Body of pancreas (tissue), 4 donors: ENCODE results near the gene TYW5. TPM values are rescaled to one million over a fixed set of nuclear protein-coding genes. Genes with fewer than 3 reads are reported as not detected.

Experiments used
- ATAC-seq: fragments of 150-250 bp; one replicate; pipeline ENCODE4 v1.9.1; 2016
- DNase-seq, 4 donors: peaks; one replicate each; pipeline ENCODE4 v3.0.0-alpha.2; 2019
- H3K27ac ChIP-seq, 4 donors: fragments of 200-600 bp; sonication (generic); 1 replicate in 3 of 4; 2 replicates in 1 of 4; pipeline versions ENCODE4 v1.5.1 to v1.6.1; 2016 to 2019; ENCODE audit warnings: mild to moderate bottlenecking in 1 of 4, mixed read lengths in 1 of 4, moderate library complexity in 1 of 4
- H3K27me3 ChIP-seq, 2 donors: fragments of 200-600 bp; sonication (generic); one replicate each; pipeline ENCODE4 v1.6.0; 2016; ENCODE audit warnings: mild to moderate bottlenecking in 1 of 2
- H3K36me3 ChIP-seq, 2 donors: fragments of 200-600 bp; sonication (generic); replicated peaks in 1 of 2; 2 replicates each; pipeline ENCODE4 v1.5.1; 2016; ENCODE audit warnings: low read depth in 2 of 2; ENCODE audit not compliant: insufficient read depth in 1 of 2
- H3K4me1 ChIP-seq: fragments of 200-600 bp; sonication (generic); one replicate; pipeline ENCODE4 v1.6.0; 2016
- H3K4me3 ChIP-seq, 2 donors: fragments of 200-600 bp; sonication (generic); 1 replicate in 1 of 2; 2 replicates in 1 of 2; pipeline ENCODE4 v1.5.1; 2016 to 2019
- H3K9me3 ChIP-seq, 3 donors: fragments of 200-600 bp; sonication (generic); 1 replicate in 2 of 3; 2 replicates in 1 of 3; pipeline ENCODE4 v1.5.1; 2016
- POLR2A ChIP-seq, 3 donors: fragments of 450-650 bp; IDR thresholded peaks; one replicate each; pipeline ENCODE4 v1.6.1; 2016; ENCODE audit warnings: antibody characterized with exemption in 3 of 3, mild to moderate bottlenecking in 2 of 3
- WGBS, 2 donors: methylation state at CpG; one replicate each; pipeline ENCODE4 v1.1.5; 2017; 5-methylcytosine and 5-hydroxymethylcytosine counted together
- intact Hi-C: fragments of 100-400 bp; cut with DNase I; formaldehyde crosslinking; loops from one replicate; pipeline ENCODE4 v1.15.1; 2023
- small RNA-seq: library from RNA; depleted of rRNA; stranded (forward); fragments of <200 nt; gene quantifications from one replicate; pipeline ENCODE3, GENCODE V24; 2016
- total RNA-seq, 2 donors: library from RNA; depleted of rRNA; stranded (reverse); fragments of >200 nt; gene quantifications; one replicate each; pipeline ENCODE4 v1.1.0, GENCODE V29; 2016
- TF ChIP-seq, protein P1 (sequence below), 7 experiments: fragments of 450-650 bp in 4 of 7; fragments of 200-600 bp in 3 of 7; sonication (generic) in 3 of 7; IDR thresholded peaks; one replicate each; pipeline ENCODE4 v1.5.1; 2016 to 2019; ENCODE audit warnings: antibody characterized with exemption in 7 of 7

Gene TYW5
- total RNA-seq, 2 donors from 2014 or later = 4.3 to 10.1 TPM

DNA sequence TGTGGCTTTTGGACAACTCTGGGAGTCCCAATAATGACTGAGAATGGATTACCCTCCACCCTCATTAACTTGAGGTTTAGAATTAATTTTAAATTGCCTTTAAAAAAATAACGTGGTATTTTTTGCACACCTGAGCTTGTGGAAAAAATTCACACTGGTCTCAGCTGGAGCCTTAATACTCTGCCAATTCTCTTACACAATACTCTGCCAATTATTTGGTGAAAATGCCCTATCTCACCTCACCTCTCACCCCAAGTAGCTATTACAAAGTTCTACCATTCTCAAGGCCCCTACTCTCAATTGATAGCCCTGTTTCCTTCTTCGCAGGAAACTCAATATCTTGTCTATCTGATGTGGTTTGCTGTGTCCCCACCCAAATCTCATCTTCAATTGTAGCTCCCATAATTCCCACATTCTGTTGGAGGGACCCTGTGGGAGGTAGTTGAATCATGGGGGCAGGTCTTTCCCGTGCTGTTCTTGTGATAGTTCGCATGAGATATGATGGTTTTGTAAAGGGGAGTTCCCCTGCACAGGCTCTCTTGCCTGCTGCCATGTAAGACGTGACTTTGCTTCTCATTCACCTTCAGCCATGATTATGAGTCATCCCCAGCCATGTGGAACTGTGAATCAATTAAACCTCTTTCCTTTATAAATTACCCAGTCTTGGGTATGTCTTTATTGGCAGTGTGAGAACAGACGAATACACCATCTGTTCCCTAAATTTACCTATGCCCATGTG, 71.6 kb downstream of the TYW5 start:
- H3K27me3 ChIP-seq = no peaks in the 10 kb centered on the region
- intact Hi-C loops = no loop called here
- TF ChIP-seq POLR2A (IDR thresholded peaks at IDR 0.05) = no peak
- ATAC-seq (peak; percentile 45), DNase-seq (no peak)
- H3K9me3 ChIP-seq = no peaks in the 10 kb centered on the region
- no peak overlapping the region for H3K27ac ChIP-seq
- 47 to 54% methylated on average over 6 of the region's 6 CpGs for WGBS, 2 donors
- no peaks in the 10 kb centered on the region for H3K36me3 ChIP-seq
- no peak overlapping the region for H3K4me3 ChIP-seq
- peaks cover 3% of the 10 kb centered on the region for H3K4me1 ChIP-seq

DNA sequence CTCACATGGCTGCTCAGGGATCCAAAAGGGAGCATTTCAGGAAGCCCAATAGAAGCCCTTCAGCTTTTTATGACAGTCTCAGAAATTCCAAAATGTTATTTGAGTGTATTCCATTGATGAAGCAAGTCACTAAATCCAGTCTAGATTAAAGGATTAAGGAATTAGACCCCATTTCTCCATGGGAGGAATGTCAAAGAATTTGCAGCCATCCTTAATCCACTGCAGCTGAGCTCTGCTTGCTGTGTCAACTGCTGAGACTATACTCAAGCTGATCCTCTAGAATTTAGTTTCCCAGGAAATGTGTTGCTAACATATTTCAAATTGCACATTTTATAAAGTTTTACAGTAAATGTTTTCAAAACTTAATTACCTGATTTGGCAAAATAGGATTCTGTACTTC, 72.6 kb downstream of the TYW5 start:
- ATAC-seq (no peak), DNase-seq (no peak)
- H3K9me3 ChIP-seq = no peaks in the 10 kb centered on the region
- TF ChIP-seq, protein P1, sequence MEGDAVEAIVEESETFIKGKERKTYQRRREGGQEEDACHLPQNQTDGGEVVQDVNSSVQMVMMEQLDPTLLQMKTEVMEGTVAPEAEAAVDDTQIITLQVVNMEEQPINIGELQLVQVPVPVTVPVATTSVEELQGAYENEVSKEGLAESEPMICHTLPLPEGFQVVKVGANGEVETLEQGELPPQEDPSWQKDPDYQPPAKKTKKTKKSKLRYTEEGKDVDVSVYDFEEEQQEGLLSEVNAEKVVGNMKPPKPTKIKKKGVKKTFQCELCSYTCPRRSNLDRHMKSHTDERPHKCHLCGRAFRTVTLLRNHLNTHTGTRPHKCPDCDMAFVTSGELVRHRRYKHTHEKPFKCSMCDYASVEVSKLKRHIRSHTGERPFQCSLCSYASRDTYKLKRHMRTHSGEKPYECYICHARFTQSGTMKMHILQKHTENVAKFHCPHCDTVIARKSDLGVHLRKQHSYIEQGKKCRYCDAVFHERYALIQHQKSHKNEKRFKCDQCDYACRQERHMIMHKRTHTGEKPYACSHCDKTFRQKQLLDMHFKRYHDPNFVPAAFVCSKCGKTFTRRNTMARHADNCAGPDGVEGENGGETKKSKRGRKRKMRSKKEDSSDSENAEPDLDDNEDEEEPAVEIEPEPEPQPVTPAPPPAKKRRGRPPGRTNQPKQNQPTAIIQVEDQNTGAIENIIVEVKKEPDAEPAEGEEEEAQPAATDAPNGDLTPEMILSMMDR (IDR thresholded peaks at IDR 0.05) = no peak
- TF ChIP-seq POLR2A (IDR thresholded peaks at IDR 0.05) = no peak
- H3K27ac ChIP-seq = no peak overlapping the region
- no peaks in the 10 kb centered on the region for H3K27me3 ChIP-seq
- H3K4me3 ChIP-seq = no peak overlapping the region
- no peaks in the 10 kb centered on the region for H3K36me3 ChIP-seq
- H3K4me1 ChIP-seq = peaks cover 3% of the 10 kb centered on the region
- intact Hi-C loops = no loop called here

Small RNA genes within 50 kb of the gene (small RNA-seq; reads per million reads assigned to genes)
- not detected for gene RN7SL717P

Other genes starting within 250 kb of the TYW5 start
- gene FTCDNL1, start 104.3 kb downstream of the TYW5 start, total RNA-seq = 1 to 10 TPM; 2.6 TPM
- gene C2orf69, start 44.2 kb downstream of the TYW5 start, total RNA-seq = 10 to 100 TPM in 1 of 2 donors, 1 to 10 TPM in 1; 4.0 to 10.6 TPM
- 10 to 100 TPM; 11.2 to 11.9 TPM for gene MAIP1, start 91 bp upstream of the TYW5 start, total RNA-seq